GM12865 (cell line): ENCODE results near the gene IQCE.
A peak's percentile ranks its signal among the peaks of the same experiment; 100 is the strongest.

Source experiments
- DNase-seq: peaks from one replicate; pipeline ENCODE4 v3.0.0; 2010; ENCODE audit warnings: low read depth
- H3K4me3 ChIP-seq: 2 replicates; pipeline ENCODE4 v1.5.1; 2011; ENCODE audit warnings: mild to moderate bottlenecking, low read depth, low read length, control low read depth
- CTCF ChIP-seq: IDR thresholded peaks from 2 replicates; pipeline ENCODE4 v1.5.1; 2011; ENCODE audit warnings: low read length, control low read depth, low read depth, inconsistent platforms; ENCODE audit not compliant: insufficient read depth; ENCODE audit errors: missing control alignments

Gene IQCE

GRCh38 chr7:2546776-2547586 lies 11.8 kb upstream of the IQCE start:
- H3K4me3 ChIP-seq = no peak overlapping the region
- no peak for DNase-seq
- no peak for TF ChIP-seq CTCF

GRCh38 chr7:2551418-2551817 lies 7.4 kb upstream of the IQCE start:
- DNase-seq = no peak
- TF ChIP-seq CTCF = no peak
- H3K4me3 ChIP-seq = no peak overlapping the region

- TF ChIP-seq CTCF = no peak
- DNase-seq = no peak
- H3K4me3 ChIP-seq = no peak overlapping the region
These were observed 5.7 kb upstream of the IQCE start for GRCh38 chr7:2553108-2553507.

- TF ChIP-seq CTCF = no peak
- DNase-seq = no peak
- peak overlapping the region; percentile 67 for H3K4me3 ChIP-seq
These were observed 4.8 kb upstream of the IQCE start for GRCh38 chr7:2553831-2554581.

GRCh38 chr7:2554661-2555111 lies 4.1 kb upstream of the IQCE start:
- peak overlapping the region; percentile 67 for H3K4me3 ChIP-seq
- peak; percentile 6 for TF ChIP-seq CTCF
- peak; percentile 31 for DNase-seq

- peak; percentile 58 for TF ChIP-seq CTCF
- peak within 1 kb of the TSS; percentile 67 for H3K4me3 ChIP-seq
- peak; percentile 96 for DNase-seq
These were observed 3.4 kb upstream of the IQCE start, which contains the start of gene BRAT1 for GRCh38 chr7:2555121-2556052. Gene BRAT1, minus strand, starts transcription at chr7:2555524. Its CDS starts 1,093 bp downstream, at chr7:2554431.
